Stimulated activated CD4-positive, alpha-beta T cell treated with anti-CD3 and anti-CD28 coated beads, TNF-alpha, amount 100 ng/mL, for 4 hours (primary cell): ENCODE results near the gene IL17REL.

ENCODE experiments used
- DNase-seq, 3 experiments: peaks; one replicate each; pipeline ENCODE4 v3.0.0-alpha.2; 2020; ENCODE audit warnings: low read depth in 3 of 3

IL17REL gene

DNA sequence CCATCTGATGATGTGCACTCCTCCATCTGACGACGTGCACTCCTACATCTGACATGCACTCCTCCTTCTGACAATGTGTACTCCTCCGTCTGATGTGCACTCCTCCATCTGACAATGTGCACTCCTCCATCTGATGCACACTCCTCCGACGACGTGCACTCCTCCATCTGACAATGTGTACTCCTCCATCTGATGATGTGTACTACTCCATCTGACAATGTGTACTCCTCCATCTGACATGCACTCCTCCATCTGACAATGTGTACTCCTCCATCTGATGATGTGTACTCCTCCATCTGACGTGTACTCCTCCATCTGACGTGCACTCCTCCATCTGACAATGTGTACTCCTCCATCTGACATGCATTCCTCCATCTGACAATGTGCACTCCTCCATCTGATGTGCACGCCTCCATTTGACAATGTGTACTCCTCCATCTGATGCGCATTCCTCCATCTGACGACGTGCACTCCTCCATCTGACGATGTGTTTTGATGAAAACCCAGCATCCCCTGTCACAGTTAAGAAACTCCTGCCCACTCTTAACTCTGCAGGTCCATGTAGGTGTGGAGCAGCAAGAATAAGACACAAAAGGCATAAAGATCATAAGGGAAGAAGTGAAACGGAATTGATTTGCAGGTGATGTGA lies 9.7 kb upstream of the IL17REL start:
- DNase-seq, result no peak

DNA sequence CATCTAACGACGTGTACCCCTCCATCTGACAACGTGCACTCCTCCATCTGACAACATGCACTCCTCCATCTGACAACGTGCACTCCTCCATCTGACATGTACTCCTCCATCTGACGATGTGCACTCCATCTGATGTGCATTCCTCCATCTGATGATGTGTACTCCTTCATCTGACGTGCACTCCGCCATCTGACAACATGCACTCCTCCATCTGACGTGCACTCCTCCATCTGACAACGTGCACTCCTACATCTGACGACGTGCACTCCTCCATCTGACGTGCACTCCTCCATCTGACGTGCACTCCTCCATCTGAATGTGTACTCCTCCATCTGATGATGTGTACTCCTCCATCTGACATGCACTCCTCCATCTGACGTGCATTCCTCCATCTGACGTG lies 8.0 kb upstream of the IL17REL start:
- no peak for DNase-seq

DNA sequence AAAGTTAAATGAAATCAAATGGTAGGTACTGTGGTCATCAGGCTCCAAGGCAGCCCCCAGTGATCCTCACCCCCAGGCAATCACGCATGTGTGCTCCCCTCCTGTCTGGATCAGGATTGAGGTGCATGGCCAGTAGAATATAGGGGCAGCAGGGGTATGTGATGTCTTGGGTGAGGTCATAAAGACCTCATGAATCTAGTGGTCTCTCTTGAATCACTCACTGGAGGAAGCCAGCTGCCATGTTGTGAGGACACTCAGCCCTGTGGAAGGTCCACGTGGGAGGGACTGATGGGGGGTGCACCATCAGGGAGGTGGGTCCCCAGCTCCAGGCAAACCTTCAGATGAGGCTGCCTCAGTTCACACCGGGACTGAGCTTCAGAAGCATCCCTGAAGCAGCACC lies 6.8 kb upstream of the IL17REL start:
- no peak for DNase-seq

DNA sequence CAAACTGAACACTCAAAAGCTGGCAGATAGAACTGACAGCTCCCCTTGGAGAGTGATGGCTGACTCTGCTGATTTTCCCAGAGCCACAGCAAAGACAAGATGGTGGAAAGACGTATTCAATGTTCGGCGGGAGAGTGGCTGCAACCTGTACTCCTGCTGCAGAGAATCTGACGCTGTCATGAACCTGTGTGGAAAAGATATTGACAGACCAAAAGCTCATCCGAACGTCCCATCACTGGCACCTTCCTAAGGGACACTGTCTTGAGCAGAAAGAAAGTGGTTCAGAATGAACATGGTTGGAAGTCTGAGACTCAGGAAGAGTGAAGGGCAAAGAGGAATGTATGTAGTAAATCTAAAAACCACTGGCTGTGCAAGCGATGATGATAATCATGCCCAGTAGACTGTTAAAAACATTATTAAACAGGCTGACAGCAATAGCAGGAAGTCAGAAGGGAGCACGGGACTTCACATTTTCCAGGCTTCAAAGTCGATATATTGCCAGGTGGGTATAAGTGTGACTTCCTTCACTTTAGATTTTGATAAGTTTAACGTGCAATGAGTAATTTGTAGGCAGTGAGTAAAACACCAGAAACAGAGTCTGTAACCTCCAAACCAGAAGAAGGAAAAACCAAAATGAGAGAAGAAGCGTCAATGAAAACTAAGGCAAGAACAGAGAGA lies 6.2 kb upstream of the IL17REL start:
- DNase-seq, result no peak

DNA sequence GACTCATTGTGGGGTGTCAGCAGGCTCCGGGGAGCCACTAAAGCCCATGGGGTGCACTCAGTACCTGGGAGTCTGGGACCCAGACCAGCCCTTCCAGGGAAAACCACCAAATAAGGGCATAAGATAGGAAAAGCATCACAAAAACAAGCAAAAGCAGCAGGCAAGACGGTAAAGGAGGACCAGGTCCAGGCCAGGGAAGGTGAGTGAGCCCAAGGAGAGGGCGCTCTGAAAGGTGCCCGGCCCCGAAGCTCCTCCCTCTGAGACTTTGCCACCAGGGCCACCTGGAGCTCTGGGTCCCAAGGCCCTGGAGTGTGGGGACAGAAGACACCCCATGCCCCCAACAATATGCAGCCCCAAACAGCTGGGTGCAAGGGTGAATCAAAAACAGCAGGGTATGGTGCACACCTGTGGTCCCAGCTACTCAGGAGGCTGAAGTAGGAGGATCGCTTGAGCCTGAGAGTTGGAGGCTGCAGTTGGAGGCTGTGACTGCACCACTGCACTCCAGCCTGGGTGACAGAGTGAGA lies 5.2 kb upstream of the IL17REL start:
- no peak for DNase-seq

DNA sequence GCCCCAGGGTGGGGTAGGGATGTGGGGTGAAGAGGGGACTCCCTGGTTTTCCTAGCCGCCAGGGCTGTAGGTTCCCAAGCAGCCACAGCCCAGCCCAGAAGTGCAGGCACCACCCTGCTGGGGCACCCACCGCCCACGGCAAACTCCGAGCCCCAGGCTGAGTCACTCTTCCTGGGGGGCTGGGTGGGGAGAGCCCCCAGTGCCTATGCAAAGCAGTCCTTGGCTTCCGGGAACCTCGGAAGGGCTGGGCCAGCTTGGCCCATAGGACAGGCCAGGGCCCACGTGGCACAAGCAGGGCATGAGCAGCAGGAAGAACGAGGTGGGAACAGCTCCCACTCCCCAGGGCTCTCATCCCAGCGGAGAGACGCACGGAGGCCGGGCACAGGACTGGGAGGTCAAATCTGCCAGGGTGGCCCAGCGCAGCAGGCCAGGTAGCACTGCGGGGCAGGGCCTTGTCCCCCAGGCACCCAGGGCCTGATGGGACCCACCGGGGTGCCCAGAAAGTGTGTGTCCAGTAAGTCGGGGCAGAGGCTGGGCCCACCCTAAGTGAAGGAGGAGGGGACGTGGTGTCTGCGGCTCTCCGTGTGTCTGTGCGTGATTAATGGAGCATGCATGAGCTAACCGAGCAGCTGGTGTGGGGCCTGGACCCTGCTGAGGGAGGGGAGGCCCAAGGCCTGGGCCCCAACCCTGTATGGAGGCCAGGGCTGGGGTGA lies 4.6 kb upstream of the IL17REL start:
- DNase-seq, result peak; percentile 50 to 67 (median 53)

DNA sequence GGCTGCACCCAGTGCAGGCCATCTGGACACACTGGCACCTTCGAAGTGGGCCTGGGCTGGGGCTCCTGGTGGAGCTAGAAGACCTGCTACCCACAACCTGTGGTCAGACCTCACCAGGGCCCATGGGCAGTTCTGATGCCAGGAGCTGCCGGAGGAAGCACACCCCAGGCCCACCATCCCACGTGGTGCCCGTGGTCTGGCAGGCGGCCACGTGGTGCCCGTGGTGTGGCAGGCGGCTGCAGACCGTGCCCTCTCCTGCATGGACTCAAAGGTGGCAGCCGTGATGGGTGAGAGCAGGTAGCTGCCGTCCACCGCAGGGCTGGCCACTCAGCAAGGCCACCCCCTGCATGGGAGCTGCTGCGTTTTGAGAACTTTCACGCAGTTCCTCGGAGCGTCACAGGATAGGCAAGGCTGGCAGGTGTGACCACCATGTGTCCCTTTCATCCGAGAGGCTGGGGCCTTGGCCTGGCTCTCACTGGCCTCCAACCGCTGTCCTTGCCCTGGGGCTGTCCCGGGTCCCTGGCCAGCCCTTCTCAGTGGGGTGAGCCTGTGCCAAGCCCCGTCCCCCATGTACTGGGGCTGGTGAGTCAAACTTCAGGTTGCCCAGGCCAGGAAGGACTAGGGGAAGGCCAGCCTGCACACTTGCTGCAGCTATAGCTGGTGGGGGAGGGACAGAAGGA lies 3.9 kb upstream of the IL17REL start:
- no peak for DNase-seq

DNA sequence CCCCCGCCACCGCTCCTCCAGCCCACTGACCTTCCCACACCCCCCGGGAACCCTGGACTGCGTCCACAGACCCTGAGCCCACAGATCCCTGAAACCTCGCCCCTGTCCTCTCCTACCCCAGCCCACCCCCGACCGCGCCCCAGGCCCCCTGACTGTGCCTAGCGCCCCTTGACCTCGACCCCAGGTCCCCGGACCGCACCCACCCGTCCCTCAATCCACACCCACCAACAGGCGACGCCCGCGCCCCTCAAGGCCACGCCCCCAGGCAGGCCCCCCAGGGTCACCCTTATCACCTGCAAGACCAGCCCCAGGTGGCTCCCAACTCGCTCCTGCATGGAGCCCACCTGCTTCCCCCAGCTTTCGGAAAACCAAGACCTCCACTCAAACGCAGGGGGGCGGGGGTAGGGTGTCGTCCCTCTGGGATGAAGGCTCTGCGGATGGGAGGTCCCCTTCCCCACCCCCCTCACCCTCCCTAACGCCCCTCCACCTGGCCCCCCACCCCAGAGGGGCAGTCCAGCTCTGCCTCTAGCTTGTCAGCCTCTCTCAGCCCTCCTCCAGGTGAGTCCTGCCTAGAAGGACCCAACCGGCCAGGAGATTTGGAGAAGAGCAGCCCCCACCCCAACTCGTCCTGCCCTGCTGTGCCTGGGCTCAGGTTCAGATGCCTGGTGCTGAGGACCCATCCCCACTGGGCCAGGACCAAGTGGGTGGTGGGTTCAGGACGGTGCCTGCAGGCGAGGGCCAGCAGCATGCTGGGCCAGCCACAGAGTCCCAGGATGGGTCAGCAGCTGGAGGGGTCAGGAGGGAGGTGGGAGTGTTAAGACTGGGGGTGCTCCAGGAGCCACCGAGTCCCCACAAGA lies 3.1 kb upstream of the IL17REL start:
- DNase-seq, result no peak

DNA sequence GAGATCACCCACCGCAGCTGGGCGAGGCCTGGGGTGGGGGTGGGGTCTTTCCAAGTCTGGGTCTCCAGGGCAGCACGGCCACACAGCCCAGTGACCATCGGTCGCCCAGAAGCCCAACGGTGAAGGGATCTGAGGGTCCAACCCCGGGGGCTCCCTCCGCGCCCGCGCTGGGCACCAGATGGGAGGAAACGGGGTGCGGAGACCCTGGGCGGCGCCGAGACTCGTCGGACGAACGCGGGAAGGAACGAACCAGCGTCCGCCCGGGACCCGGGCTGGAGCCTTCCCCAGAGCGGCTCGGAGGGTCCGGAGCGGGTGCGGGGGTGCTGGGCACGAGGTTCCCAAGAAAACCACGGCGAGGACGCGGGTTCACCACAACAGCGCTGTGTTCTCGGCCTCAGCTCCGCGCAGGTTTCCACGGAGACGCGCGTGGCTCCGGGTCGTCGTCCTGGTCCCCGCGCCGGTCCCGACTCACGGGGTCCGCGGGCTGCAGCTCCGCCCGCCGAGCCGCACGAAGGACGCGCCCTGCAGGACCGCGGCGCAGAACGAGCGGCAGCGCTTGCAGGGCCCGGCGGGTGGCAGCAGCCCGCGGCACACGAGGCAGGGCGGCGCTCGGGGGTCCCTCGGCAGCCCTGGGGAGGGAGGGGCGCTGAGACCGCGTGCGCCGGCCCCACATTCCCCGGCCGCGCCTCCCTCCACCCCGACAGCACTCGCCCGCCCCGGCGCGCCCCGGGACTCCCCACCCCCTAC lies 2.3 kb upstream of the IL17REL start:
- no peak for DNase-seq

DNA sequence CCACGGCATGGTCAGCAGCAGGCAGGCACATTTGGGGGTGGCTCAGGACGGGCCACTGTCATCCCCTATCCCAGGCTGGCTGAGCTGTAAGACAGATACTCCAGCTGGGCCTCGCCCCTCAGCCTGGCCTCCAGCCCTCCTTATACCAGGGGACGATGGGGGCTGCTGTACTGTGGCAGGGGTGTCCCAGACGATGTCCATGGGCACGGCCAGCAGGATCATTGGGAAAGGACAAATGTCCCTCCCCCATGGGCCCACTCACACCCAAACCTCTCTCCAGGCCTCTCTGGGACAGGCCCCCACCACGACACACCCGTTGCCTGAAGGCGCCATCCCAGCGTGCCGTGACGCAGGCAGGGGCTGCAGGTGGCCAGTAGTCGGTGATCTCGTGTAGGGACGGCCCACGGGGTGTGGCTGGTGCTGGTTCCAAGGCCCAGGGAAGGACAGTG lies 1.5 kb upstream of the IL17REL start:
- DNase-seq, result no peak

DNA sequence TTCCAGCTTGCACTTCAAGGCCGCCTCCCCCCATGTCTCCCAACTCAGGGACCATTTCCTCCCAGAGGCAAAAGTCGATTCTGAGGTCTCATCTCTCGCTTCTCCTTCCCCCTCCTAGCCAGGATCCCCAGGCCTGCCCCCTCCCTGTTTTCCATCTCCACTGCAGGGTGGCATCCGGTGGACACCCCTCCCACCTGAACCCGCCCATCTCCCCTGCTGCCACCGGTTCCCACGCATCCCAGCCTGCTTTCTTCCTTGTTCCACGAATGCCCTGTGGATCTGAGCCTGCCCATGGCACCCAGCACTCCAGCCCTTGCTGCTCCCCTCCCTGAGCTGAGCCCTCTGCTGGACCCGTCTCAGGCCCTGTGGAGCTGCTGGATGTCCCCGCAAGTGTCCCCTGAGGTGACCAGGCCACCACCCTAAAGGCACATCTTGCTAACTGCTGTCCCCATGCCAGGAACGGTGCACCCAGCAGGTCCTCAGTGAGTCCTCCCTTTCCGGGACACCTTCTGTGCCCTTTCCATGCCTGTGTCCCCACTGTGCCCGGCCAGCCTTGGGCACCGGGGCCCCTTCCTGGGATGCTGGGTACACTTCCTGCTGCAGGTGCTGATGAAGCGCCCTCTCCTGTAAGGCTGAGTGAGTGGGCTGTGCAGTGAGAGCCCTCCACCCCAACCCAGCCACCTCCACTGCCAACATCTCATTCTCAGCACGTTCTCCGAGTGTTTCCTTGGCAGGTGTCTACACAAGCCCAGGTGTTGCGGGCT lies 936 bp downstream of the IL17REL start:
- DNase-seq, result no peak

DNA sequence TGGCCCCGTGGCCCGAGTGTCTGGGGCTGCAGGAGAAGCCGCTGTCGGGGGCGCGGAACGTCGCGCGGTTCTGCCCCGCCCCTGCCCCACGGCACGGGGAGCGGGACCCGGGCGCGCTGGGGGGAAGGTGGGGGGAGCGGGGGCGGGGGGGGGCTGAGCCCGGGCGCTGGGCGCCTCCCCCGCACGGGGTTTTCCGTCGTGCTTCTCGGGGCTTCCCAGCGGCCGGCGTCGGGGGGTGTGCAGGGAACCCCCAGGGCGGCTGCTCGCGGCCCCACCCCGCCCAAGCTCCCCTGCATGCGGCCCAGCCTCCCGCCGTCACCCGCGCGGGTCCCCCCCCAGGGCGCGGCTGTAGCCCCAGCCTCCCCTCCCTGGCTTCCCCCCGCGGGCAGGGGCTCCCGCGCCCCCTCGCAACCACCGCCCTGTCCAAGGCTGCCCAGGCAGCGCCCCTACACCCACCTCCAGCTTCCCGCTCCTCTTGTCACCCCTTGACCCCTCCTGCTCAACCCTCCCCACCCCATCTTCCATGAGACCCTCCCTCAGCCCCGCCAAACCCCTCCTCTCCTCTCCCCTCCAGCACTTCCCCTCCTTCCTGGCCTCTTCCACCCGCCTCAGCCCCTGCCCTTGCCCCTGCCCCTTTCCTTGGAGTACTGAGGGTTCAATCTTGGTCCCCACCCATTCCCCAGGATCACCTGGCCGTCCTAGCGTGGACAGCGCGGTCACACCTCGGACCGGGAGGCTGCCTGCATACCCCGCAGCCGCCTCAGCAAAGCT lies 1.7 kb downstream of the IL17REL start:
- DNase-seq, result peak; percentile 48 to 70 (median 70)

DNA sequence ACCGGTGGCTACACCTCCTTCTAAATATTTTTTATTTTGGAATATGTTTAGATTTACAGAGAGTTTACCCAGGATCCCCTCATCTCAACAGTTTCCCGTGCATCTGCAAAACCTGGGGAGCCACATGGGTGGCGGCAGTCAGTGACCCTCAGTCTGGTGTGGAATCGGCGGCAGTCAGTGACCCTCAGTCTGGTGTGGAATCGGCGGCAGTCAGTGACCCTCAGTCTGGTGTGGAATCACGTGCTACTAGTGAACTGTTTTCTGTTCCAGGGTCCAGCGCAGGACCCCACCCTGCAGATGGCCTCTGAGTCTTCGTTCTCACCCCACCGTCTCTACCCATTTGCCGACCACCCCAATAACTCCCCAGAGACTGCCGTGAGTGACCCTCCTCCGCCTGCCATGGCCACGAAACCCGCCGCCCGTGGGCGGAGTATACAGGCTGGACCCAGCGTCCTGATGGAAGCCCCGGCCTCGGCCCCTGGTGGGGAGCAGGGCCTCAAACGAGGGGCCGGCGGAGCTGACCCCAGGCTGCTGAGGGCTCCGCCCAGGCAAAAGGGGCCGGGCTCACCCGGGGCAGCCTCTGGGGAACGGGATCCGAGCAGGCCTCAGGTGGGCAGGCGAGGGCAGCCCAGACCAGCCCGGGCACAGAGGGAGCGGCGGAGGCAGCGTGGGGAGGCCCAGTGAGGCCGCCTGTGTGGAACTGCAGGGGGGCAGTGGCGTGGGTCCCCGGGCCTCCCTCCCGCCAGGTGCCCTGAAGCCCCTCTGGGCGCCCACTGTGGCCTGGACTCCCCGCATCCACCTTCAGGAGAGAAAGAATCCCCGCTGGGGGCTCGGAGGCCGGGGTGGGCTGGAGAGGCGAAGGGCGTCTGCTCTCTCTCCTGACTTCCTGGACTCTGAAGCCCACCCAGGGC lies 2.5 kb downstream of the IL17REL start:
- DNase-seq, result no peak

DNA sequence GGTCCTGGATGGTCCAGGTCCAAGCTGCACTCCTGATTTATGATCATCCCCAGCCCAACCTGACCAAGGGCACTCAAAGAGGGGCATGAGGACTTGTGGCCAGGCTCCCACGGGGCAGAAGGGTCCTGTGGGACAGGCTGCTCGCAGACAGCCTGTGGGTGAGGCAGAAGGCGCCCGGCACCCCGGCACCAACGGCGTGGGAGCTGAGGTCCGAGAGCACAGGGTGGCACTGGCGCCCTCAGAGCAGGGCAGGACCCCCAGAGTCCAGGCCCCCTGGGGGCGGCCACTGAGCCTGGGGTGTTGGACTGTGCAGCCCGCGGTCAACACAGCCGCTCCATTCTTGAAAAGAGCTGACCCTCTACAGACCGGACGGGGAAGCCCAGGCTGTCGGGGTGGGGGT lies 3.3 kb downstream of the IL17REL start:
- DNase-seq, result no peak

DNA sequence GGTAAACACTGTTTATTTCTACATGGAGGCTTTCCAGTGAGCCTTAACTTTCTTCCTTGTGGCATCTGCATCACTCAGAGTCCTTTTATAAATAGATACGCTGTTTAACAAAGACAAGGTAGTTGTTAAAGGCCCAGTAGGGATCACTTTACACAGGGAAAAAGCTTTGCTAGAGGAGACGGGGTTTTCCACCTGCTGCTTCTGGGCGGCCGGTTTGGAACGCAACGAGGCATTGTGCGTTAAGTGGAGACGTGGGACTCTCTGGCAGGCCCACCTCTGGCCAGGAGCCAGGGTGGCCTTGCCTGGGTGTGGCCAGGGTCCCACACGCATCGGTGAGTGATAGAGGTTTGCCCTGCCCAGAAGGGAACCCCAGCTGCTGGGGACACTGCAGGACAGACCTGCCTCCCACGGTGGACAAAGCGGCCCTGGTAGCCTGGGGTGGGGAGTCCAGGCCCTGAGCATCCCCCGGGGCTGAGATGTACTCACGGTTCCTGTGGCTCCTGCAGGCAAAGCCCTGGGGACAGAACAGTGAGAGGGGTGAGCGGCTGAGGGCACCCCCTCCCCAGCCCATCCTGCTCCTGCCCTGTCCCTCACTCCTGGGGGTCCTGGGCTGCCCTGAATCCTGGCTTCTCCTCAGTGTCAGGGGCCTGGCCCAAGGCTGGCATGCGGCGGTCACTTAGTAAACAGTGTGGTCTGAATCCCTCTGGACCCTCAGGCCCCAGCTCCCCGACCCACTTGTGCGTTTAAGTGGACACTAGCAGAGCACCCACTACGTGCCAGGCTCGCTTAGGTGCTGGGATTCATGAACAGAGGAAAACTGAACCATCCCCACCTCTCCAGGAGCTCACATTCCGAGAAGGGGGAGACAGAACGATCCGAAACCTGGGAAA lies 4.2 kb downstream of the IL17REL start:
- no peak for DNase-seq

DNA sequence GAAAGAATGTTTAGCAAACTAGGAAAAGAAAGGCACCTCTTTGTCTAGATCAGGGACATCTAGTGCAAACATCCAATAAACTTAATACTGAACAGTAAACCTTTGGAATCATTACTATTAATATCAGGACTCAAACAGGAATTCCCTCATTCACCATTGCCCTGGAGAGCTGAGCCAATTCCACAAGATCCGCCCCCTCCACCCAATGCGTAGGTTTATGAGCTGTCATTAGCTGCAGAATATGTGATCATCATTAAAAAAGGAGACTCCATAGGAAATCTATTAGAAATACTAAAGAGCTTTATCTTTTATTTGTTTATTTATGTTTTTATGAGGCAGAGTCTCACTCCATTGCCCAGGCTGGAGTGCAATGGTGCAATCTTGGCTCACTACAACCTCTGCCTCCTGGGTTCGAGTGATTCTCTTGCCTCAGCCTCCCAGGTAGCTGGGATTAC lies 5.5 kb downstream of the IL17REL start:
- DNase-seq, result no peak

DNA sequence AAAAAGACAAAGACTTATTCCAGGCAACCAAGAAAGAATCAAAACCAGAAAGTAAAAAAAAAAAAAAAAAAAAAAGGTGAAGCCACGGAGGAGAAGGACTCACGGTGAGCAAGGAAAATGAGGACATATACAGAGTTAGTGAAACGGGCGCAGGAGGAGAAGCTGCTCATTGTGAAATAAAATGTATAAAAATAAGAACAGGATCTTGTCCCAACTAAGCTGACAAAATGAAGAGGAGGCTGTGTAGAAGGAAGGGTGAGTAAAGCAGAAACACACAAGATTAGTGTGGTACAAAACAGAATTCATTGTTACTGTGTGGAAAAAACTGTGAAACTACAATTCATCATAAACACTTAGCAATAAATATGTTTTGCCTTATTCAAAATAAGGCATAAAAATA lies 7.6 kb downstream of the IL17REL start:
- no peak for DNase-seq
